Measurements from ENCODE around the gene GTF2F2.

DNA sequence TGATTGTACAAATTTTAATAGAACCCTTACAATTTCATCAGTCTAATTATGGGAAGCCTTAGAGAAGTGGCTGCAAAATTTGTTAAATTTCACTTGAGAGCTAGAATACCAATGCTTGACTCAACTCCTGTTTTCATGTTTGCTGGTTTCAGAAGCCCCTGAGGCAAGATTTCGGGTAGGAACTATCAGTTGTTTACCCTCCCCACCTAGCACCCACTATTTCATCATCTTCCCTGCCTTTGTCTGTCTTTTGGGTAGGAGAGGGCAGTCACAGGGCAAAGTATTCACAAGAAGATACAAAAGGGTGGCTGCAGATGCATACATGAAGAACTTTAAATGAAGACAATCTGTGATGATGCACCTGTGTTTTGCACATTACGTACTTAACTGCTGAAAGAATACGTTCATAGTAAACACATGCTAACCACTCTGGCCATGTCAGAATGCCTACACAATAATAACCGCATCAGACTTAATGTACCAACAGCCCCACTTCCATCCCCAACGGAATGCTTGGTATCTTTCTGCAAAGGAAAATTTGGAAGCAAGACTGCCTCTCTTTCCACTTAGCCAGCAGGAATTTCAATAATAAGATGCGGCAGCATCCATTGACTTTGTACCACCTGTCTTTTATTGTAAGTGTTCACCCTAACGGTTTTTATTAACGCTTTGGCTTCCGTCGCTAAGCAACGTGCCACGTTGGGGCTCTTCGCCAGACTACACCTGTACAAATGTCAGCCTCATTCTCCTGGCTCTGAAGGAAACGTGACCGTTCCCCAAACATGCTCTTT is 190.2 kb downstream of the GTF2F2 start:
- TF ChIP-seq, protein P1, sequence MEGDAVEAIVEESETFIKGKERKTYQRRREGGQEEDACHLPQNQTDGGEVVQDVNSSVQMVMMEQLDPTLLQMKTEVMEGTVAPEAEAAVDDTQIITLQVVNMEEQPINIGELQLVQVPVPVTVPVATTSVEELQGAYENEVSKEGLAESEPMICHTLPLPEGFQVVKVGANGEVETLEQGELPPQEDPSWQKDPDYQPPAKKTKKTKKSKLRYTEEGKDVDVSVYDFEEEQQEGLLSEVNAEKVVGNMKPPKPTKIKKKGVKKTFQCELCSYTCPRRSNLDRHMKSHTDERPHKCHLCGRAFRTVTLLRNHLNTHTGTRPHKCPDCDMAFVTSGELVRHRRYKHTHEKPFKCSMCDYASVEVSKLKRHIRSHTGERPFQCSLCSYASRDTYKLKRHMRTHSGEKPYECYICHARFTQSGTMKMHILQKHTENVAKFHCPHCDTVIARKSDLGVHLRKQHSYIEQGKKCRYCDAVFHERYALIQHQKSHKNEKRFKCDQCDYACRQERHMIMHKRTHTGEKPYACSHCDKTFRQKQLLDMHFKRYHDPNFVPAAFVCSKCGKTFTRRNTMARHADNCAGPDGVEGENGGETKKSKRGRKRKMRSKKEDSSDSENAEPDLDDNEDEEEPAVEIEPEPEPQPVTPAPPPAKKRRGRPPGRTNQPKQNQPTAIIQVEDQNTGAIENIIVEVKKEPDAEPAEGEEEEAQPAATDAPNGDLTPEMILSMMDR (conservative IDR thresholded peaks at IDR 0.05; ENCODE audit: low read depth, low read length): no peak
- no peak for TF ChIP-seq EZH2 (IDR thresholded peaks at IDR 0.05; ENCODE audit: borderline replicate concordance, low read depth, low read length, poor library complexity, severe bottlenecking)
